ENCODE measurements around the gene ERN1.
"Not testable (repeated sequence)": the region's sequence is repeated elsewhere in the genome, so short reads cannot be mapped to it uniquely, and the experiment has no call there.

Gene ERN1

DNA sequence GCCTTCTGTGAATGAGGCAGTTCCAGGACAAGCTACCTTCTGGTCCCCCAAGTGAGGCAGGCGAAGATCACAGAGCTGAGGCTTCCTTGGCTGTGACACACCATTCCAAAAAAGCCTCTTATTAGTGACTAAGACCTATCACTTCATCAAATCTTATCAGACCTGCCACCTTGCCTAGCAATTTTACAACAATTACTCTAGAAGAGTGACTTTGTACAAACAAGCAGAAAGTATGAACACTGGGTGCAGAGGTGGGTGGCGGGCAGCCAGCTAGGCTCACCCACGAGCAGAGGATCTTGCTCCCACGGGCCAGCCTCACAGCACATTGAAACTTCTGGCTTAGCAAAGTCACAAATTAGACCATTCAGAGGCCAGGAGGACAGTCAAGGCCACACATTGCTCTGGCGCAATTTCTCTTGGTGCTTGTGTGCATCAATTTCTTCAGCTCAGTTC is 107.3 kb downstream of the ERN1 start:
- no peak for DNase-seq

DNA sequence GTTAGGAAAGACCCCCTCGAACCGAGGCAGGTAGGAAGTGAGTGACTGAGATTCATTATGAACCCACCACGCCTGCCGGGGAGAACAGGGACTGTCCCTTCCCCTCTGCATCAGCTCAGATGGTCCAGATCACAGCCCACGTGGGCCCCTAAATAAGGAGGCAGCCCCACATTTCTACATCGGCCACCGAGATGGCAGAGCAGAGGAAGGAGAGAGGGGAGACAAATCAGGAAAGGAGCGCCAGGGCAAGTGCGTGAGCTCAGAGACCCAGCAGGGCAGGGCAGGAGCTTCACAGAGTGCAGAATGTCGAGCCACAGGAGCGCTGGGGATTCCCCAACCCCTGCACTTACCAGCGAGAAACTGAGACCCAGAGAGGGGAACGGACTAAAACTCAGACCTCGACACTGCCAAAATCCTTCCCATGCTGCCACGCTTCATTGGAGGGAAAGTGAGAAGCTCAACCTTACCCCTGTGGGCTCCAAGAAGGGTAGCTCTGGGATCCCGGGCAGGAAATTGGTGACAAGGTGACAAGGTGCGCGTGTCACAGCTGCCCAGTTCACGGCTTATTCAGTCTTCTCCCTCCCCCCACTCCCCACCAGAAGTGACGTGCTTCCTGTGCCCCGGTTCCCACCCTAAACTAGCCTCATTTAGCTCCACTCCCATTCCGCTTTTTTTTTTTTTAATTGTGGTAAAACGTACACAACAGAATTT is 109.7 kb downstream of the ERN1 start, which contains the start of gene ICAM2:
Gene ICAM2 (minus strand): TSS at position 578 of the 711 bp plus-strand sequence. CDS start 13,942 bp downstream, outside the sequence.
- no peak for DNase-seq

DNA sequence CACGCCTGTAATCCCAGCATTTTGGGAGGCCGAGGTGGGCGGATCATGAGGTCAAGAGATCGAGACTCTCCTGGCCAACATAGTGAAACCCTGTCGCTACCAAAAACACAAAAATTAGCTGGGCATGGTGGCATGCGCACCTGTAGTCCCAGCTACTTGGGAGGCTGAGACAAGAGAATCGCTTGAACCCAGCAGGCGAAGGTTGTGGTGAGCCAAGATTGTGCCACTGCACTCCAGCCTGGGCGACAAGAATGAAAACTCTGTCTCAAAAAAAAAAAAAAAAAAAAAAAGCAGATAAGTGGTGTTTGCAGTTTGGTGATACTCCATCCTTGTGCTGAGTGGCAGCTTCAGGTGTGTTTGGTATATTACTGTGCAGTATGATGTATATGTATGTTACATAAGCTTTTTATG is 110.4 kb downstream of the ERN1 start:
- DNase-seq = not testable (repeated sequence)

DNA sequence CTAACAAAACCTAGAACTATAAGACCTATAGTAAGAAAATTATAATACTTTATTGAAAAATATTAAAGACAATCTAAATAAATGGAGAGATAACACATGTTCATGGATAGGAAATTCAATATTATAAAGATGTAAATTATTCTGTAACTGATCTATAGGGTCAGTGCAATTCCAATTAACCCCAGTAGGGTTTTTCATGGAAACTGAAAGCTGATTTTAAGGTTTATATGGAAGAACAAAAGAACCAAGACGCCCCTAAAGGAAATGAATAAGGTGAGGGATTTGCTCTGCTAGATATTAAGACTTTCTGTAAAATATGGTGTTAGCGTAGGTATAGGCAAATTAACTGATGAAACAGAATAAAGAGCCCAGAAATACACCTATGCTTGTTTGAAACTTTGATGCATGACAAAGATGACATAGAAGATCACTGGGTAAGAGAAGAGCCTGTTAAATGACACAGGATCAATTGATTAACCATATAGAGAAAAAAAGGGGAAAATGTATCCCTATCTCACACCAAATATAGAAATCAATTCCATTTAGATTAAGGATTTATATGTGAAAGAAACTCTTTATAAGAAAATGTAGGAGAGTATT is 112.5 kb downstream of the ERN1 start:
- no peak for DNase-seq

DNA sequence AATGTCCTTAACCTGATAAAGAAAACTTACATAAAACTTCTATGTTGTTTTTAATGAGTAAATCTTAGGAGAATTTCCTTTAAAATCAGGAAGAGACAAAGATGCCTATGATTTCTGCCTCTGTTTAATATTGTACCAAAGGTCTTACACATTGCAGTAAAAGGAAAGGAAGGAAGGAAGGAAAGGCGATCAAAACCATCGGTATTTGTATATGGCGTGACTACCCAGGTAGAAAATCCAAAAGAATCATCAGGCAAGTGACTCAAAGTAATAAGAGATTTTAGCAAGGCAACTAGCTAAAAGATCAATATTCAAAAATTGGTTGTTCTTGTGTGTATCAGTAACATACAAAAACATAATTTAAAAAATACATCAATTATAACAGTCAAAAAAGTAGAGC is 113.0 kb downstream of the ERN1 start:
- no peak for DNase-seq

DNA sequence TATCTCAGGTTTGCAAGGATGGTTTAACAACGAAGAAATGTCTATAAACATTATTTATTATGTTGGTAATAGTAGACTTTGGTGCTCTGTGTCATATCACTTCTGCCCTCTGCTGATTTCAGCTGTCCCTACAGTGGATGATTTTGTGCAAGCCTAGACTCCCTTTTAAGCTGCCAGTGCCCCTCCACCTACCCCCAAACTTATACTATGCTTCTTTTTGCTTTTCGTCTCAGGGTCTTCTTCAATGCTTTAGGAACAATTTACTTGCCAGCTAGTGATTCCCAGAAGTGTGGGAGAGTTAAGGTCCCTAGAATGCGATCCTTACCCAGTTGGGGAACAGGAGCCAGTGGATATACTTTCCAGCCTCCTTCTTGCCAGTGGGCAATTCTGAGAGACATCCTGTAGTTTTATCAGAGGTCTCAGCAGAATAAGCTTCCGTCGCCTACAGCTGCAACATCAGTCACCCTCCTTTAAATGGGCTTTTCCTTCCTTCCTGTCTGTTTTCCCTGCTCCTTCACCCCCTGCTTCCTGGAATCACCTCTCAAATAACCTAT is 113.6 kb downstream of the ERN1 start:
- DNase-seq = no peak

GRCh38 chr17:64015447-64015846 is 114.5 kb downstream of the ERN1 start:
- DNase-seq = no peak

- DNase-seq = no peak
Observed at GRCh38 chr17:64009571-64010402, 120.2 kb downstream of the ERN1 start.

DNA sequence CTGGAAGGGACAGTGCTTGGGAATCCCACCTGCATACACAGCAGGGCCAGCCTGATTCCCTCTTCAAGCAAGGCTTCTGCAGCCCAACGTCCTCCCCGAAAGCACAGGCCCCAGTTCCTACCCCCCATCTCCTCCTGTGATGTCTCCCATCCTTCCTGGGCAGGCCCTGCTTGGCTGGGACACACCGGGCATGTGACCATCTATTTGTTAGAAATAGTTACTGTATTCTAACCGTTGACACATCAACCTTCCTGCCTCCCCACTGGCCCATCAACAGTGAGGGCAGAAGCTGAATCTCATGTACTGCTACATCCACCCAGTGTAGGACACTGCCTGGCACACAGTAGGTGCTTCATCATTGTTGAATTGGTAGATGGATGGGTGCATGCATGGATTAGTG is 121.1 kb downstream of the ERN1 start:
- no peak for DNase-seq

DNA sequence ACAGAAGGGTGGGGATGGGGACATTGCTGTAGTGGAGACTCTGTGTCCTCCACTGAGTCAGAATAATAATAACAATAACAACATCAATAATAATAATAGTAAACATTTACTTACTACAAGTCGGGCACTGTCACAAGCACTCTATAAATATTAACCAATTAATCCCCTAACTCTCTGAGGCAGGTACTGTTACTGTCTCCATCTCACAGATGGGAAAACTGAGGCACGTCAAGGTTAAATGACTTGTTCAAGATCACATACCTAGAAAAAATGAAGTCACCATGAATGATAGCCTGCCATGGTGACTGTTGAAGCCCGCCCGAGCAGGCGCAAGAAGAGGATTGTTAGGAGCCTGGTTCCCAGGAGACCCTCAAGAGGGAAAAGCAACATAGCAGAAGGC is 121.6 kb downstream of the ERN1 start:
- DNase-seq = no peak

GRCh38 chr17:64007838-64008282 is 122.1 kb downstream of the ERN1 start:
- DNase-seq = no peak

- DNase-seq = not testable (repeated sequence)
Observed at GRCh38 chr17:64007089-64007837, 122.7 kb downstream of the ERN1 start.

DNA sequence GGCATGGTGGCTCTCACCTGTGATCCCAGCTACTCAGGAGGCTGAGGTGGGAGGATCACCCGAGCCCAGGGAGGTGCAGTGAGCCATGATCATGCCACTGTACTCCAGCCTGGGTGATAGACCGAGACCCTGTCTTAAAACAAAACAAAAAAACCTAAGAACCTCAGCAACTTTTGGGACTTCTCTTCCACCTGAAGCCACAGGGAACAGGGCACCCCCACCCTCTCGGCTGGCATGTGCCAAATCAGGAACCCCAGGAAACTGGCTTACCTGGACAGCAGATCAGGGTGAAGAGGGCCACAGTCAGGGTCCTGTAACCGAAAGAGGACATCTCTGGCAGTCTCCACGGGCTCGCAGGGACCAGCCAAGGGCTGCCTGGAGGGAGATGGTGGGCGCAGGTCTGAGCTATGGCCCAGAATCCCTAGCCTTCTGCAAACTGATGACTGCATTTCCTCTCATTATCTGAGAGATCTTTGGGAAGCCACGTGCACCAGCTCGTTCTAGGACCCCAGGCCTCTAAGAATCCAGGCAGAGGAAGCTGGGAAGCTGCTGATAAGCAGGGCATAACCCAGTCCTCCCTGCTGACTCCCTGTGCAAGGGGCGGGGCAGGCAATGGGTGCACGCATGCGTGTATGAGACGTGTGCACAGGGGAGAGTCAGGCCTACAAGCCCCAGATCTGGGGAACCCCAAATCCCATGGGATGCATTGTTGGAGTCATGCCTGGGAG is 123.4 kb downstream of the ERN1 start:
- DNase-seq = no peak

- no peak for DNase-seq
Observed at GRCh38 chr17:64005734-64006167, 124.2 kb downstream of the ERN1 start.

GRCh38 chr17:64004903-64005733 is 124.8 kb downstream of the ERN1 start:
- no peak for DNase-seq

DNA sequence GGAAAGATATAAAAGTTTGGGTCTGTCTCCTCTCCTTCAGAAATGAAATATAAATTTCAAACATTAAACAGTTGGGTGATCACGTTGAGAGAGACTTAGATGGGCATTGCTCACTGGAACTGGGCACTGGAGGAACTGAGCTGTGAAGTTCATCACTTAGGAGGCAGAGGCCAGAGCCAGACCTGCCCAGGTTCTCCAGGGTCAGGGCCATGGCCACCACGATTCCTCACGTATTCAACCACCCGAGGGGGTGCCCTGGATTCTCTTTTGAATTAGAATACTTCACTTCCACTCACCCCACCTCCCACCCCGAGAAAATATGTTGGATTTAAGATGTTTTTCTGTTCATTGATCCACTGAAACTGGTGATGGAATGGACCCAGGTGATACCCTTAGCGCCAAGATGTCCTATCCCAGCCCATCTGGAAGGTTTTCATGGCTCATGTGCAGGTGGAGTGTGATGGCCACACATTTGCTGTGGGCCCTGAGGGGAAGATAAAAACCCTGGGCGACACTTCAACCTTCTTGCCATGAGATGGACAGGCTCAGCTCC is 125.7 kb downstream of the ERN1 start:
- DNase-seq = no peak

- no peak for DNase-seq
Observed at GRCh38 chr17:64003526-64004121, 126.3 kb downstream of the ERN1 start.

- DNase-seq = no peak
Observed at GRCh38 chr17:64002658-64003525, 127.1 kb downstream of the ERN1 start.
